HTR-8/SVneo (cell line): ENCODE data around the gene CNOT9.
"Not testable (repeated sequence)": the region's sequence is repeated elsewhere in the genome, so short reads cannot be mapped to it uniquely, and the experiment has no call there.

Source experiments
- DNase-seq: peaks from one replicate; pipeline ENCODE4 v3.0.0; 2011; ENCODE audit warnings: low spot score, mixed read lengths; ENCODE audit not compliant: insufficient read length
- FAIRE-seq: peaks from 2 replicates; lab custom pipeline; 2011; peaks lifted over from hg19 to GRCh38; lab: Jason Lieb, UNC

The CNOT9 gene

GRCh38 chr2:218568190-218569037, at the start of gene CNOT9, which contains the start of gene USP37:
TSS of gene CNOT9 (plus strand) at chr2:218568839. CDS start at chr2:218568955, 116 bp downstream.
TSS of gene USP37 (minus strand) at chr2:218568351. CDS start at chr2:218558653, 9,698 bp downstream.
- DNase-seq (peak; percentile 94), FAIRE-seq (peak; percentile 79)

DNA sequence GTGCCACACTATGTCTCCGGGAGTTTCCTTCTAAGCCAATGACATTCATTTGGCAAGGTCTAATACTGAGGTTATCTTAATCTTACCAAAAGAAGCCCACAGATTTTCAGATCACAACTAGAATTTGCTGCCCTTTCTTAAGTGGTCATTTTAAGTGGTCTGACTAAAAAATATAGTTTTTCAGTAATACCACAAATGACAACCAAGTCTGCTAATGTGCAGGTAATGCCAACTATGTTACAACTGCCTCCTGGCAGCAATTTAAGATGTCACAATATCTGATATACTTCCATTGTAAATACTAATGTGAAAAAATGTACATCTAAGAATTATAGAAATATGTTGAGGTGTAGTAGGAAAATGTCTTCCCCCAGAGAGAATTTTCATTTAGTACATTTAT, 49.8 kb upstream of the CNOT9 start:
- FAIRE-seq (no peak), DNase-seq (no peak)

DNA sequence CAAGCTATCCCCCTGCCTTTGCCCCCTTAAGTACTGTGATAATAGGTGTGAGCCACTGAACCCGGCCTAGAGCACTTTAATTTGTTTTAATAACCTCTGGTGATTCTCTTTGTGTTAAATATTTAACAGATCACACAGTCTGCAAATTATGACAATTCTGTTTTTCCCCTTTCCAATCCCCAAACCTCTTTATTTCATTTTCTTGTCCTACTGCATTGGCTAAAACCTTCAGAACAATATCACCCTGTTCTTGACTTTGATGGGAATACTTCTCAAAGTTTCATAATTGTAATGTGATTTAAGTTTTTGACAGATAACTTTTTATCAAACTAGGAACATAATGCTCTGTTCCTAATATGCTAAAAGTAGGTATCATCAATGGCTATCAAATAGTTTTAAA, 45.0 kb upstream of the CNOT9 start:
- no peak for DNase-seq
- no peak for FAIRE-seq

DNA sequence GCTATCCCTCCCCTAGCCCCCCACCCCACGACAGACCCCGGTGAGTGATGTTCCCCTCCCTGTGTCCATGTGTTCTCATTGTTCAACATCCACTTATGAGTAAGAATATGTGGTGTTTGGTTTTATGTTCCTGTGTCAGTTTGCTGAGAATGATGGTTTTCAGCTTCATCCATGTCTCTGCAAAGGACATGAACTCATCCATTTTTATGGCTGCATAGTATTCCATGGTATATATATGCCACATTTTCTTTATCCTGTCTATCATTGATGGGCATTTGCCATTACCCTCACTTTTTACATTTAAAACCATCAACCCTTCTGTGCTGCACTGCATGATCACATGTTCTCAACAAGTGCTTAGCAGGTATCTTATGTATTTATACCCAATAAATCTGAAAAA, 40.2 kb upstream of the CNOT9 start:
- FAIRE-seq, DNase-seq: not testable (repeated sequence)

DNA sequence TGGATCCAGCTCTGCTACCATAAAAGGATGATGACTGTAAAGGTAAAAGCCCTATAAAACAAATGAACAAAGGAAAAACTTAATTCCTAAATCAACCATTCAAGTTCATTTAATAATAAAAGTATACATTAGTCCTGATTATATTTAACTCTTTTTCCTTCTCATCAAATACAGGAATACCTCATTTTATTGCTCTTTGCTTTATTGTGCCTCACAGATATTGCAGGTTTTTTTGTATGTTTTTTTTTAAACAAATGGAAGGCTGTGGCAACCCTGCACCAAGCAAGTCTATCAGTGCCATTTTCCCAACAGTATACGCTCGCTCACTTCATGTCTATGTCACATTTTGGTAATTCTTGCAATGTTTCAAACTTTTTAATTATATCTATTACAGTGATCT, 38.6 kb upstream of the CNOT9 start:
- DNase-seq (no peak), FAIRE-seq (no peak)

- FAIRE-seq (no peak), DNase-seq (no peak)
Observed at GRCh38 chr2:218536804-218537494, 31.7 kb upstream of the CNOT9 start.

DNA sequence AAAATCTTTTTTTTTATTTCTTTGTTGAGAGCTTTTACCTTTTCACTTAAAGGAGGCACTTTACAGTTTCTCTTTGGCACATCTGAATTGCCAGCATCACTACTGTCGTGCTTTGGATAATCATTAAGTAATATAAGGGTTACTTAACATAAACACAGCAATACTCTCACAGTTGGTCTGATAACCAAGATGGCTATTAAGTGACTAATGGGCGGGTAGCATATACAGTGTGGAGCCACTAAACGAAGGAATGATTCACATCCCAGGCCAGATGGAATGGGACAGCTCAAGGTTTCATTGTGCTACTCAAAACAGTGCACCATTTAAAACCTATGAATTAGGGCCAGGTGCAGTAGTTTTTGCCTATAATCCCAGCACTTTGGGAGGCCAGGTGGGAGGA, 28.6 kb upstream of the CNOT9 start:
- FAIRE-seq = no peak
- DNase-seq = no peak

- no peak for DNase-seq
- no peak for FAIRE-seq
Observed at GRCh38 chr2:218546012-218546411, 22.6 kb upstream of the CNOT9 start.

GRCh38 chr2:218547511-218547910, 21.1 kb upstream of the CNOT9 start:
- DNase-seq (no peak), FAIRE-seq (no peak)

GRCh38 chr2:218547978-218548377, 20.7 kb upstream of the CNOT9 start:
- no peak for FAIRE-seq
- no peak for DNase-seq

GRCh38 chr2:218554225-218554624, 14.4 kb upstream of the CNOT9 start:
- FAIRE-seq = not testable (repeated sequence)

GRCh38 chr2:218555527-218555926, 13.1 kb upstream of the CNOT9 start:
- FAIRE-seq (no peak), DNase-seq (no peak)

More at GRCh38 chr2:218554225-218554624, 14.4 kb upstream of the CNOT9 start:
- DNase-seq = not testable (repeated sequence)

- no peak for DNase-seq
- FAIRE-seq = no peak
Observed at GRCh38 chr2:218557941-218558340, 10.7 kb upstream of the CNOT9 start.

- no peak for DNase-seq
- no peak for FAIRE-seq
Observed at GRCh38 chr2:218558986-218559385, 9.7 kb upstream of the CNOT9 start.

DNA sequence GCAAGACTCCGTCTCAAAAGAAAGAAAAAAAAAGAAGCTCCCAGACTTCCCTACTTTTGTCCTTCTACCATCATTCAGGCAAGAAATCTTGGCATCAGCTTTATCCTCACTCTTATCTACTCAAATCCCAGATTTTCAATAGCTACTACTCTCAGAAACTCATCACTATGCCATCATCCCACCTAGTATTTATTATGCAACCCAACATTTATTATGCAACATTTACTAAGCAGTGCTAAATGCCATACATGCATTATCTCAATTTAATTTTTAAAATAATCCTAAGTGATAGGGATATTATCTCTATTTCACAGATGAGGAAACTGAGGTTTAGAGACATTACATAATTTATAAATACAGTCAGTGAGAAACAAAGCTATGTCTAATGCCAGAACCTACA, 4.6 kb upstream of the CNOT9 start:
- FAIRE-seq (no peak), DNase-seq (no peak)

DNA sequence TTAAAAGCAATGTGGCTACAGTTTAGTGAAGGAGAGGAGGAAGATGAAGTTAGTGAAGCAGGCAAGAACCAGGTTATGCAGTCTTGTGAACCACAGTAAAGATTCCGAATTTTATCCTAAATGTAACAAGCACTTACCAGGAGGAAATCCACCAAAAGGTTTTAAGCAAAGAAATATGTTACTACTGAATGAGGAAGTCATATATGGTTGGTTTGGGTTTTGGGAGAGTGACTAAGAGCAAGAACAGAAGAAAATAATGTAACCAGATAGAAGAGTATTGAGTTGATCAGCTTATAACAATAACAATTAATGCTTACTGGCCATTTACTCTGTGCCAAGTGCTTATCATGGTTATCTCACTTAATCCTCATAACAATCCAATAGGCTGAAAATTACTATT, 2.3 kb upstream of the CNOT9 start:
- DNase-seq = no peak
- no peak for FAIRE-seq

DNA sequence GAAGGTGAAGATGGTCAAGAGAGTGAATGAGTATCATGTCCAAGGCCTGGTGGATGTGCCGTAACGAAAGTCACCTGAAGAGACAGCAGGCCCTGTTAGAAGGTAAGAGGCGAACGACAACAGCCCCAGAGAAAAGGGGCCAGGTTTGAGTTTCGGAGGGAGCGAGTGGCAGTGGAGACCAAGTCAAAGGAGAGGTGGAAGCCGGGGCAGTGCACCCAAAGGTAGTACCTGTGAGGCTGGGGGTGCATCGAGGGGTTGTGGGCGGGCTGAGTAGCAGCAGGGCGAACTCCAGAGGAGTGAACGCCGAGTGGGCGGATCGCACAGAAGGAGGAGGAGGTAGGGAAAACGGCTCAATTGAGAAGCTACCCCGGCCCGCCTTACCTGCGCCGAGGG, 846 bp upstream of the CNOT9 start:
- no peak for FAIRE-seq
- no peak for DNase-seq

DNA sequence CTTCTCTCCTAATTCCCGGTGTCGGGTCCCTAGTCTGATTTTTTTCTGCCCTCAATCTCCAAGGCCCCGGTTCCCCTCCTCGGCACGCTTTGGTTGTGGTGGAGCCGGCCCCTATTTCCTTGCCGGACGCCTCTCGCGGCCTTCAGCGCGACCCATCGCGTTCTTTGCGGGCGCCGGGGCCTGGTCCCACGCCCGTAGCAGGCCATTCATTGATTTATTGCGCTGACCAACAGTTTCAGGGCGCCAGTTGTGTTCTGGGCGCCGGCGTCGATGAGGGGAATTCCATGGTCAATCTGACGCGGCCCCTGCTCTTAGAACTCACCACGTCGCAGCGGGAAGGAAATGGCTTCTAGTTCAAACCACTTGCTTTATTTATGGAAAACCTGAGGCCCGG, 396 bp downstream of the CNOT9 start:
- FAIRE-seq (no peak), DNase-seq (peak; percentile 32)

- peak; percentile 9 for DNase-seq
- no peak for FAIRE-seq
Observed at GRCh38 chr2:218569661-218570500, 1.2 kb downstream of the CNOT9 start.

DNA sequence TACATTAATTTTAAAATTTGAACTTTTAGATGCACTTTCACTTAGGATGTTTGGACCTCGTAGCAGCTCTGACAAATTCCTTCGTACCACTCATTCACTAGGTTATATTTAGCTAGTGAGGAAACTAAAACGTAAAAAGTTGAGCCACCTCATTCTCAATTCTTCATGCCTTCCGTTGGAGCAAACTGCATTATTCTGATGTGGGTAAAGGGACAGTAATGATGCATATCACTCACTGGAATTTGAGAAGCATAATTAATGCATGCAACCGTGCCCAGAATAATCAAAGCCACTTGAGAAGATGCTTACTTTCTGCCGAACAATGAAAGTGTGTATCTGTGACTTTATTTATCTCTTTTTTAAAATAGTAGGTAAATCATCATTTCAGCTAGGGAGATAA, 2.2 kb downstream of the CNOT9 start:
- FAIRE-seq = no peak
- no peak for DNase-seq

DNA sequence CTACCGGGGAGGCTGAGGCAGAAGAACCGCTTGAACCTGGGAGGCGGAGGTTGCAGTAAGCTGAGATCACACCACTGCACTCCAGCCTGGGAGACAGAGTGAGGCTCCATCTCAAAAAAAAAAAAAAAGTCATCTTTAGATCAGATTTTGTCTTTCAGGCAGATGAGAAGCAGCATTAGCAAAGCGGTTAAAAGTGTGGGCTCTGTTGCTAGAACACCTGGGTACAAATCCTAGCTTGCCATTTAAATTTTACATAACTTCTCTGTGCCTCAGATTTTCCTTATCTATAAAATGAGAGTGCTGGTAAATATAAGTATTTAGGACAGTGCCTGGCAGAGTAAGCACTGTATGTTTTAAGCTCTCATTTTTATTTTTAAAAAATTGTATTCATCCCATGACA, 8.2 kb downstream of the CNOT9 start:
- DNase-seq = no peak
- no peak for FAIRE-seq
